Body of pancreas (tissue), 4 donors: Measurements from ENCODE around the gene FAM13A. TPM values are rescaled to one million over a fixed set of nuclear protein-coding genes. Genes with fewer than 3 reads are reported as not detected.

ENCODE experiments used
- ATAC-seq: fragments of 150-250 bp; one replicate; pipeline ENCODE4 v1.9.1; 2016
- DNase-seq, 4 donors: peaks; one replicate each; pipeline ENCODE4 v3.0.0-alpha.2; 2019
- H3K27ac ChIP-seq, 4 donors: fragments of 200-600 bp; sonication (generic); 1 replicate in 3 of 4; 2 replicates in 1 of 4; pipeline versions ENCODE4 v1.5.1 to v1.6.1; 2016 to 2019; ENCODE audit warnings: mild to moderate bottlenecking in 1 of 4, mixed read lengths in 1 of 4, moderate library complexity in 1 of 4
- H3K27me3 ChIP-seq, 2 donors: fragments of 200-600 bp; sonication (generic); one replicate each; pipeline ENCODE4 v1.6.0; 2016; ENCODE audit warnings: mild to moderate bottlenecking in 1 of 2
- H3K36me3 ChIP-seq, 2 donors: fragments of 200-600 bp; sonication (generic); replicated peaks in 1 of 2; 2 replicates each; pipeline ENCODE4 v1.5.1; 2016; ENCODE audit warnings: low read depth in 2 of 2; ENCODE audit not compliant: insufficient read depth in 1 of 2
- H3K4me1 ChIP-seq: fragments of 200-600 bp; sonication (generic); one replicate; pipeline ENCODE4 v1.6.0; 2016
- H3K4me3 ChIP-seq, 2 donors: fragments of 200-600 bp; sonication (generic); 1 replicate in 1 of 2; 2 replicates in 1 of 2; pipeline ENCODE4 v1.5.1; 2016 to 2019
- H3K9me3 ChIP-seq, 3 donors: fragments of 200-600 bp; sonication (generic); 1 replicate in 2 of 3; 2 replicates in 1 of 3; pipeline ENCODE4 v1.5.1; 2016
- CTCF ChIP-seq, 7 experiments: fragments of 450-650 bp in 4 of 7; fragments of 200-600 bp in 3 of 7; sonication (generic) in 3 of 7; IDR thresholded peaks; one replicate each; pipeline ENCODE4 v1.5.1; 2016 to 2019; ENCODE audit warnings: antibody characterized with exemption in 7 of 7
- POLR2A ChIP-seq, 3 donors: fragments of 450-650 bp; IDR thresholded peaks; one replicate each; pipeline ENCODE4 v1.6.1; 2016; ENCODE audit warnings: antibody characterized with exemption in 3 of 3, mild to moderate bottlenecking in 2 of 3
- WGBS, 2 donors: methylation state at CpG; one replicate each; pipeline ENCODE4 v1.1.5; 2017; 5-methylcytosine and 5-hydroxymethylcytosine counted together
- intact Hi-C: fragments of 100-400 bp; cut with DNase I; formaldehyde crosslinking; loops from one replicate; pipeline ENCODE4 v1.15.1; 2023
- total RNA-seq, 2 donors: library from RNA; depleted of rRNA; stranded (reverse); fragments of >200 nt; gene quantifications; one replicate each; pipeline ENCODE4 v1.1.0, GENCODE V29; 2016

FAM13A gene
- total RNA-seq, 2 donors from 2014 or later = 59.1 to 64.3 TPM

DNA sequence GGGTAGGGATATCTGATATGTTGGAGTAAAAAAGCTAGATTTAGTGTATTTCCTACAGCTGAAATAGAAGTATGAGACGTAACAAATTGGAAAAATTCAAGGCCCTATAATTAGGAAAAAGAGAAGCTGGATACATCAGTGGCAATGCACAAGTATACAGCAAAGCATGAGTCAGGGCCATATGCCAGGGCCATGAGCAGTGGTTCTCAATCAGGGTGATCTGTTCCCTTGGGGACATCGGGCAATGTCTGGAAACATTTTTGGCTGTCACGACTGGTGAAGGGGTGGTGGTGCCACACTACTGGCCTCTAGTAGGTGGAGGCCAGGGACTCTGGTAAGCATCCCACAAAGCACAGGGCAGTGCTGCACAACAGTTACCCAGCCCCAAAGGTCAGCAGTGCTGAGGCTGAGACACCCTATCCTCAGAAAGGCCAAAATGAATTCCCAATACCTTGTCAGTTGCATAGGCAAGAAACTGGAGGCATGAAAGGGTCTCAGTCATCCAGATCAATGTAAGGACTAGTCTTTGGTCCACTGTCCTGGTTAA lies 322.5 kb downstream of the FAM13A start:
- ATAC-seq = no peak
- no peak for DNase-seq
- TF ChIP-seq POLR2A (IDR thresholded peaks at IDR 0.05) (no peak), CTCF (IDR thresholded peaks at IDR 0.05) (no peak)
- Histone ChIP-seq H3K4me1 (peaks cover 50% of the 10 kb centered on the region), H3K27ac (peak overlapping the region in 3 of 4 donors; percentile 31 to 77 (median 51)), H3K36me3 (peaks cover 4 to 7% of the 10 kb centered on the region in 2 donors), H3K9me3 (no peaks in the 10 kb centered on the region), H3K27me3 (no peaks in the 10 kb centered on the region), H3K4me3 (no peak overlapping the region)
- intact Hi-C loops = no loop called here
- WGBS, 2 donors = 84 to 94% methylated on average over 3 of the region's 3 CpGs

DNA sequence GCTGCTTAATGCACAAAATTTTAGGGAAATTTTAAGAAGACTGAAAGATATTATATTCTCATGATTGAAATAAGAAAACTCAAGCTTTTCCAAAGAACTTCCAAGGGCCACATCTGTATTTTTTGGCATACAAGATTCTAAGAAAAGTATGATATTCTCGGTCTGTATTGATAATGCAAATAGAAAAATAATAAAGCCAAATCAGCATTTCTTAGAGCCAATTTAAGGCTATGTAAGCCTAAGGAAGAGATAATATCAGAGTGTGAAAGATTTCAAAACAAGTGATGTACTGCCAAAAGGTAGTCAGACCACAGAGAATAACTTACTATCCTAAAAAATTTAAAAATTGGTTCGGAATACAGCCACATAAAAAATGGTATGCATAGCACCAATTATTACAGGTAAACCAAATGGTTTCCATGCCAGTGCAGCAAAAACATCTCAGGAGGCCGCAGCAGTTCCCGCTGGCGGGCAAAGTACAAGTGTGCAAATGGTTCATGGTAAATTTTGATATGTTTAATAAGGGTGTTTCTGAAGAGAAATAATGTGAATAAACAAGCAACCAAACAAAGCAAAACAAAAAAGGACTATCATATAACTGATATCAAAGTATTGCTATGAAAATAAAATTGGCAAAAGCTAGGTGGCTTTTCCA lies 324.1 kb downstream of the FAM13A start:
- no peak overlapping the region for H3K4me3 ChIP-seq
- no peaks in the 10 kb centered on the region for H3K9me3 ChIP-seq
- H3K4me1 ChIP-seq = peaks cover 36% of the 10 kb centered on the region
- WGBS, 2 donors = 91 to 93% methylated on average over 5 of the region's 5 CpGs
- no peak for TF ChIP-seq CTCF (IDR thresholded peaks at IDR 0.05)
- TF ChIP-seq POLR2A (IDR thresholded peaks at IDR 0.05) = no peak
- ATAC-seq (no peak), DNase-seq (no peak)
- no peaks in the 10 kb centered on the region for H3K27me3 ChIP-seq
- intact Hi-C loops = no loop called here
- peaks cover 12 to 13% of the 10 kb centered on the region in 2 donors for H3K36me3 ChIP-seq
- no peak overlapping the region for H3K27ac ChIP-seq

DNA sequence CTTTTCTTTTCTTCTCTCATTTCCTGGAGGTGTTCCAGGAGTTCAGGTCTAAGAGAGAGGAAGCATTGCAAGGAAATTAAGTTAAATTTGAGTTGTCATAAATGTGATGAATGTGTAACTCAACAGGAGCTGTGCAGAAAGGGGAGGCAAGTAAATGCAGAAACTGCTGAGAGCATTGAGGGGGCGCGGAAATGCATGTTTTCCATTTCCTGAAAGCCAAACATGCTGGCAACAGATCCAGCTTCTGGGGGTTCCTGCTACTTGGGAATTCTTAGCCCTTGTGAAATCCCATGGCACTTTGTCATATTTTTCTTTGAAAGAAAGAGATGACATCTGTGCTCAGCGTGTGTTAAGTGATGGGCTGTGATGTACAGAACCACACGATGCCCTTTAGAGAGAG lies 325.6 kb downstream of the FAM13A start:
- Histone ChIP-seq H3K9me3 (no peaks in the 10 kb centered on the region), H3K27ac (no peak overlapping the region), H3K36me3 (peaks cover 22 to 23% of the 10 kb centered on the region in 2 donors), H3K27me3 (no peaks in the 10 kb centered on the region), H3K4me1 (peaks cover 28% of the 10 kb centered on the region), H3K4me3 (no peak overlapping the region)
- no peak for ATAC-seq
- WGBS, 2 donors = 86 to 92% methylated on average over 4 of the region's 4 CpGs
- intact Hi-C loops = no loop called here
- DNase-seq = no peak
- TF ChIP-seq CTCF (IDR thresholded peaks at IDR 0.05) = no peak
- no peak for TF ChIP-seq POLR2A (IDR thresholded peaks at IDR 0.05)

- Histone ChIP-seq H3K27ac (no peak overlapping the region), H3K27me3 (no peaks in the 10 kb centered on the region), H3K36me3 (peaks cover 22 to 23% of the 10 kb centered on the region in 2 donors), H3K4me3 (no peak overlapping the region), H3K9me3 (no peaks in the 10 kb centered on the region), H3K4me1 (peaks cover 22% of the 10 kb centered on the region)
- TF ChIP-seq POLR2A (IDR thresholded peaks at IDR 0.05) = no peak
- no peak for TF ChIP-seq CTCF (IDR thresholded peaks at IDR 0.05)
- WGBS, 2 donors = 85 to 97% methylated on average over 5 of the region's 5 CpGs
- no peak for DNase-seq
- intact Hi-C loops = no loop called here
- no peak for ATAC-seq
Measured at GRCh38 chr4:88730811-88731210, 326.2 kb downstream of the FAM13A start.
